CD14-positive monocyte (primary cell): Measurements from ENCODE around the gene TBC1D5. TPM values are rescaled to one million over a fixed set of nuclear protein-coding genes. Genes with fewer than 3 reads are reported as not detected.
A peak's percentile ranks its signal among the peaks of the same experiment; 100 is the strongest.

ENCODE experiments used
- DNase-seq, 3 donors: peaks; one replicate each; pipeline ENCODE4 v3.0.0-alpha.2; 2011 to 2022
- H2AFZ ChIP-seq: 2 replicates; pipeline ENCODE4 v1.6.0; 2012; ENCODE audit warnings: mild to moderate bottlenecking, low read depth, low read length, inconsistent platforms; ENCODE audit not compliant: insufficient read depth, poor library complexity, severe bottlenecking
- H3K27ac ChIP-seq, 2 donors: 1 replicate in 1 of 2; 2 replicates in 1 of 2; pipeline ENCODE4 v1.5.1; 2012 to 2013; ENCODE audit warnings: low read length in 2 of 2, control low read depth in 1 of 2, inconsistent platforms in 1 of 2, low read depth in 1 of 2, mild to moderate bottlenecking in 1 of 2
- H3K27me3 ChIP-seq, 2 donors: one replicate each; pipeline versions ENCODE4 v1.6.0 to v1.6.1; 2011 to 2013; ENCODE audit warnings: low read length in 2 of 2; ENCODE audit not compliant: control insufficient read depth in 2 of 2, insufficient read depth in 2 of 2
- H3K36me3 ChIP-seq, 2 donors: replicated peaks in 1 of 2; 1 replicate in 1 of 2; 2 replicates in 1 of 2; pipeline versions ENCODE4 v1.5.1 to v1.6.1; 2012 to 2013; ENCODE audit warnings: low read length in 2 of 2, control low read depth in 1 of 2, inconsistent platforms in 1 of 2, mild to moderate bottlenecking in 1 of 2; ENCODE audit not compliant: insufficient read depth in 2 of 2, control insufficient read depth in 1 of 2
- H3K4me1 ChIP-seq, 2 donors: 1 replicate in 1 of 2; 2 replicates in 1 of 2; pipeline versions ENCODE4 v1.5.1 to v1.6.1; 2012 to 2013; ENCODE audit warnings: low read length in 2 of 2, control low read depth in 1 of 2, inconsistent platforms in 1 of 2, mild to moderate bottlenecking in 1 of 2, moderate library complexity in 1 of 2; ENCODE audit not compliant: insufficient read depth in 2 of 2, control insufficient read depth in 1 of 2
- H3K4me2 ChIP-seq: replicated peaks from 2 replicates; pipeline ENCODE3; 2012; ENCODE audit warnings: low read length, moderate library complexity, mild to moderate bottlenecking; ENCODE audit not compliant: poor library complexity, severe bottlenecking; ENCODE audit errors: extremely low read depth
- H3K4me3 ChIP-seq, 3 experiments: fragments of 200-600 bp in 1 of 3; sonication (generic) in 1 of 3; replicated peaks in 1 of 3; 1 replicate in 2 of 3; 2 replicates in 1 of 3; pipeline ENCODE4 v1.5.1; 2011 to 2013; ENCODE audit warnings: low read length in 3 of 3, mild to moderate bottlenecking in 3 of 3, control low read depth in 2 of 3, low read depth in 2 of 3, inconsistent platforms in 1 of 3, moderate library complexity in 1 of 3
- H3K79me2 ChIP-seq: 2 replicates; pipeline ENCODE4 v1.6.0; 2012; ENCODE audit warnings: mild to moderate bottlenecking, control low read depth, inconsistent platforms, low read length, moderate library complexity; ENCODE audit not compliant: insufficient read depth
- H3K9ac ChIP-seq: 2 replicates; pipeline ENCODE4 v1.6.0; 2017; ENCODE audit warnings: low read length, mild to moderate bottlenecking; ENCODE audit not compliant: insufficient read depth, poor library complexity, severe bottlenecking
- H3K9me3 ChIP-seq, 2 donors: replicated peaks in 1 of 2; 1 replicate in 1 of 2; 2 replicates in 1 of 2; pipeline versions ENCODE4 v1.5.1 to v1.6.1; 2012 to 2013; ENCODE audit warnings: low read length in 2 of 2, control low read depth in 1 of 2; ENCODE audit not compliant: control insufficient read depth in 1 of 2, insufficient read depth in 1 of 2
- H4K20me1 ChIP-seq: 2 replicates; pipeline ENCODE4 v1.6.0; 2012; ENCODE audit warnings: mild to moderate bottlenecking, low read length, control low read depth, moderate library complexity; ENCODE audit not compliant: insufficient read depth
- H3K27ac Mint-ChIP-seq, 7 donors: one replicate each; pipeline ENCODE4 v1.8.0; 2020; ENCODE audit warnings: mild to moderate bottlenecking in 7 of 7, mixed read lengths in 7 of 7, moderate library complexity in 6 of 7, inconsistent platforms in 2 of 7
- H3K27me3 Mint-ChIP-seq, 3 donors: one replicate each; pipeline ENCODE4 v1.8.0; 2021 to 2022; ENCODE audit warnings: low read depth in 3 of 3, mild to moderate bottlenecking in 3 of 3, mixed read lengths in 3 of 3, moderate library complexity in 3 of 3, inconsistent platforms in 1 of 3
- H3K36me3 Mint-ChIP-seq, 2 donors: one replicate each; pipeline ENCODE4 v1.8.0; 2020; ENCODE audit warnings: mixed read lengths in 2 of 2, inconsistent platforms in 1 of 2, mild to moderate bottlenecking in 1 of 2
- H3K4me1 Mint-ChIP-seq: one replicate; pipeline ENCODE4 v1.8.0; 2020; ENCODE audit warnings: mild to moderate bottlenecking, mixed read lengths
- H3K4me3 Mint-ChIP-seq, 2 donors: one replicate each; pipeline ENCODE4 v1.8.0; 2020; ENCODE audit warnings: mild to moderate bottlenecking in 2 of 2, mixed read lengths in 2 of 2, moderate library complexity in 1 of 2
- H3K9me3 Mint-ChIP-seq, 7 donors: one replicate each; pipeline ENCODE4 v1.8.0; 2020 to 2022; ENCODE audit warnings: mixed read lengths in 7 of 7, mild to moderate bottlenecking in 6 of 7, moderate library complexity in 6 of 7, inconsistent platforms in 2 of 7
- WGBS: methylation state at CpG from one replicate; pipeline ENCODE4 v1.1.5; 2013; ENCODE audit warnings: missing lambda C conversion rate; ENCODE audit not compliant: insufficient coverage; 5-methylcytosine and 5-hydroxymethylcytosine counted together
- intact Hi-C, 2 donors: fragments of 100-400 bp; cut with micrococcal nuclease; formaldehyde crosslinking; loops; one replicate each; pipeline versions ENCODE4 v1.15.0 to v1.15.1; 2023
- polyA plus RNA-seq, 3 donors: library from polyadenylated mRNA; depleted of rRNA in 1 of 3; unstranded in 2 of 3; stranded (reverse) in 1 of 3; fragments of 300-500 nt in 2 of 3; fragments of >200 nt in 1 of 3; fragmentation: Illumina TruSeq in 2 of 3; gene quantifications; 1 replicate in 2 of 3; 2 replicates in 1 of 3; pipeline ENCODE4 v1.2.3, GENCODE V29; 2012 to 2021
- TF ChIP-seq, protein P1 (sequence below): fragments of 200-600 bp; IDR thresholded peaks from one replicate; pipeline ENCODE4 v1.8.0; 2022; ENCODE audit warnings: antibody characterized with exemption, mild to moderate bottlenecking

TBC1D5 gene
- polyA plus RNA-seq, 3 donors: 17.6 to 35.3 (median 21.0) TPM

DNA sequence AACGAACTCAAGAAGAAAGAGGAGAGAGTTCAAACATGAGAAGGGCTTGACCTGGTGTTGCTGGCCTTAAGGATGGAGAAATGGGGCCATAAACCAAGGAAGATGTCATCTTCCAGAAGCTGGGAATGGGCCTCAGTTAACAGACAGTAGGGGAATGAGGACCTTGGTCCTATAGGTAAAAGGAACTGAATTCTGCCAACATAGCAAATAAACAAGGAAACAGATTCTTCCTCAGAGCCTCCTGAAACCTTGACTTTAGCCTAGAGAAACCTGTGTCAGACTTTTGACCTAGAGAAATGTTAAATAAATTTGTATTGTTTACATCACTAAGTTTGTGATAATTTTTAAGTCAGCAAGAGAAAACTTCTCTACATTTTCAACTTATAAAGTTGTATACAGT, 520.9 kb downstream of the TBC1D5 start:
- DNase-seq: no peak
- peaks cover 7% of the 10 kb centered on the region for H3K4me1 Mint-ChIP-seq

GRCh38 chr3:17219593-17219992, 522.8 kb downstream of the TBC1D5 start:
- no peak overlapping the region for H3K27ac ChIP-seq
- H3K4me2 ChIP-seq: no peak overlapping the region
- H3K36me3 ChIP-seq: peaks cover 0 to 11% of the 10 kb centered on the region in 2 donors
- intact Hi-C loops: no loop called here
- no CpG with 5 or more reads among the region's 2 CpGs for WGBS
- no peaks in the 10 kb centered on the region for H3K27me3 ChIP-seq
- no peaks in the 10 kb centered on the region for H3K4me1 ChIP-seq
- no peak for DNase-seq
- TF ChIP-seq, protein P1, sequence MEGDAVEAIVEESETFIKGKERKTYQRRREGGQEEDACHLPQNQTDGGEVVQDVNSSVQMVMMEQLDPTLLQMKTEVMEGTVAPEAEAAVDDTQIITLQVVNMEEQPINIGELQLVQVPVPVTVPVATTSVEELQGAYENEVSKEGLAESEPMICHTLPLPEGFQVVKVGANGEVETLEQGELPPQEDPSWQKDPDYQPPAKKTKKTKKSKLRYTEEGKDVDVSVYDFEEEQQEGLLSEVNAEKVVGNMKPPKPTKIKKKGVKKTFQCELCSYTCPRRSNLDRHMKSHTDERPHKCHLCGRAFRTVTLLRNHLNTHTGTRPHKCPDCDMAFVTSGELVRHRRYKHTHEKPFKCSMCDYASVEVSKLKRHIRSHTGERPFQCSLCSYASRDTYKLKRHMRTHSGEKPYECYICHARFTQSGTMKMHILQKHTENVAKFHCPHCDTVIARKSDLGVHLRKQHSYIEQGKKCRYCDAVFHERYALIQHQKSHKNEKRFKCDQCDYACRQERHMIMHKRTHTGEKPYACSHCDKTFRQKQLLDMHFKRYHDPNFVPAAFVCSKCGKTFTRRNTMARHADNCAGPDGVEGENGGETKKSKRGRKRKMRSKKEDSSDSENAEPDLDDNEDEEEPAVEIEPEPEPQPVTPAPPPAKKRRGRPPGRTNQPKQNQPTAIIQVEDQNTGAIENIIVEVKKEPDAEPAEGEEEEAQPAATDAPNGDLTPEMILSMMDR: no peak
- H3K27me3 Mint-ChIP-seq: peaks cover 0 to 2% (median 0%) of the 10 kb centered on the region in 3 donors
- no peak overlapping the region for H3K27ac Mint-ChIP-seq
- no peak overlapping the region for H2AFZ ChIP-seq
- H3K9ac ChIP-seq: no peak overlapping the region
- peaks cover 0 to 12% (median 8%) of the 10 kb centered on the region in 7 donors for H3K9me3 Mint-ChIP-seq
- H4K20me1 ChIP-seq: no peaks in the 10 kb centered on the region
- no peaks in the 10 kb centered on the region for H3K9me3 ChIP-seq
- H3K79me2 ChIP-seq: no peaks in the 10 kb centered on the region
- H3K36me3 Mint-ChIP-seq: peaks cover 28 to 40% of the 10 kb centered on the region in 2 donors
- no peak overlapping the region for H3K4me3 ChIP-seq
- H3K4me3 Mint-ChIP-seq: no peak overlapping the region
- H3K4me1 Mint-ChIP-seq: peaks cover 7% of the 10 kb centered on the region

More for the DNA sequence above, 520.9 kb downstream of the TBC1D5 start:
- Histone ChIP-seq H3K9me3 (no peaks in the 10 kb centered on the region), H3K9ac (no peak overlapping the region), H4K20me1 (no peaks in the 10 kb centered on the region), H3K4me2 (no peak overlapping the region), H2AFZ (no peak overlapping the region), H3K79me2 (no peaks in the 10 kb centered on the region), H3K36me3 (peaks cover 0 to 11% of the 10 kb centered on the region in 2 donors), H3K4me3 (no peak overlapping the region), H3K27me3 (no peaks in the 10 kb centered on the region), H3K4me1 (no peaks in the 10 kb centered on the region), H3K27ac (no peak overlapping the region)
- Mint-ChIP-seq H3K27me3 (peaks cover 0 to 2% (median 0%) of the 10 kb centered on the region in 3 donors), H3K9me3 (peaks cover 0 to 12% (median 8%) of the 10 kb centered on the region in 7 donors), H3K27ac (peak overlapping the region in 1 of 7 donors; percentile 10), H3K4me3 (no peak overlapping the region), H3K36me3 (peaks cover 28 to 43% of the 10 kb centered on the region in 2 donors)
- 100% methylated on average over 1 of the region's 1 CpG for WGBS
- intact Hi-C loops: no loop called here
- TF ChIP-seq, protein P1: no peak
